Skeletal muscle tissue (tissue), 4 donors: ENCODE data around the gene PBX4. TPM values are rescaled to one million over a fixed set of nuclear protein-coding genes. Genes with fewer than 3 reads are reported as not detected.

ENCODE experiments used
- H3K27ac ChIP-seq: one replicate; pipeline ENCODE4 v1.7.0; 2013; ENCODE audit warnings: mild to moderate bottlenecking, low read depth, low read length, inconsistent platforms
- H3K27me3 ChIP-seq, 3 donors: one replicate each; pipeline ENCODE4 v1.7.0; 2013; ENCODE audit warnings: low read length in 3 of 3; ENCODE audit not compliant: control insufficient read depth in 3 of 3, insufficient read depth in 3 of 3
- H3K36me3 ChIP-seq, 3 donors: one replicate each; pipeline ENCODE4 v1.7.0; 2013; ENCODE audit warnings: low read length in 3 of 3; ENCODE audit not compliant: control insufficient read depth in 3 of 3, insufficient read depth in 3 of 3
- H3K4me1 ChIP-seq, 3 donors: one replicate each; pipeline ENCODE4 v1.7.0; 2013; ENCODE audit warnings: low read length in 3 of 3, mild to moderate bottlenecking in 3 of 3; ENCODE audit not compliant: control insufficient read depth in 3 of 3, insufficient read depth in 3 of 3
- H3K4me3 ChIP-seq, 3 donors: one replicate each; pipeline ENCODE4 v1.7.0; 2013; ENCODE audit warnings: low read length in 3 of 3
- H3K9ac ChIP-seq, 3 donors: one replicate each; pipeline ENCODE4 v1.7.0; 2013; ENCODE audit warnings: low read length in 3 of 3, mild to moderate bottlenecking in 3 of 3, moderate library complexity in 2 of 3, low read depth in 1 of 3
- H3K9me3 ChIP-seq, 3 donors: one replicate each; pipeline ENCODE4 v1.7.0; 2013; ENCODE audit warnings: low read length in 3 of 3; ENCODE audit not compliant: control insufficient read depth in 3 of 3
- total RNA-seq: library from RNA; depleted of rRNA; stranded (reverse); fragments of >200 nt; gene quantifications from one replicate; pipeline ENCODE4 v1.2.3, GENCODE V29; 2014
- donor health status: Osteomylitis.

Gene PBX4
- total RNA-seq, 1 donor from 2014 or later: 1.6 TPM

DNA sequence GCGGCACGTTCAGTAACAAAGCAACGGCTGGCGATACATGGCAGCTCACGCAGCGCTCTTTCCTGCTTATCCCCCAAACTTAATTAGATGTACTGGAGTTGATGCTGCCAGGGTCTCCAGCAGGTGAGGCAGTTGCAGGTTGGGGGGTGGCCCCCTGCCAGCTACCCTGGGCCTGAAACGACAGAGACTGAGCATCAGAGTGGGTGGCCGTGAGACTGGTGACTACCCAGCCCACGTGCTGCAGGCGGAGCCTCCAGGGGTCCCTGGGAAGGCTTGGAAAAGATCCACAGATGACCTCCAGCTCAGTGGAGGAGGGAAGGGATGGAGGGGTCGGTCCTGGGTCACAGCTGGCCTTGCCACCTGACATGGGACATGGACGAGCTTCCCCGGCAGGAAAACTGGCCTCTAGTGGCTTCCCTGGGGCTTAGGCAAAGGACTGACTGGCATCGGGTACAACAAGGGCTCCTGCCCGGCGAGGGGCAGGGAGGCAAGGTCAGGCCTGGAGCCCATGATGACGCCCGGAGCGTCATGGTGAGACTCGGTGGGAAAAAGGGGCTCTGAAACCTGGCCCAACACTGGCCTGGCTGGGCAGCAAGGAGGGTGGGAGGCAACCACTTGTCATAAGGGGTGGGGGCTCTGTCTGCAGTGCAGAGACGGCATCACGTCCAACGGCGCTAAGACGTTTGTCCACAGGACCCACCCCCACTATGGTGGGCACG lies 56.4 kb downstream of the PBX4 start:
- H3K27me3 ChIP-seq: peaks cover 0 to 4% (median 0%) of the 10 kb centered on the region in 3 donors
- no peak overlapping the region for H3K4me3 ChIP-seq
- H3K9ac ChIP-seq: no peak overlapping the region
- H3K9me3 ChIP-seq: no peaks in the 10 kb centered on the region
- H3K4me1 ChIP-seq: no peaks in the 10 kb centered on the region
- H3K36me3 ChIP-seq: no peaks in the 10 kb centered on the region
- no peak overlapping the region for H3K27ac ChIP-seq

DNA sequence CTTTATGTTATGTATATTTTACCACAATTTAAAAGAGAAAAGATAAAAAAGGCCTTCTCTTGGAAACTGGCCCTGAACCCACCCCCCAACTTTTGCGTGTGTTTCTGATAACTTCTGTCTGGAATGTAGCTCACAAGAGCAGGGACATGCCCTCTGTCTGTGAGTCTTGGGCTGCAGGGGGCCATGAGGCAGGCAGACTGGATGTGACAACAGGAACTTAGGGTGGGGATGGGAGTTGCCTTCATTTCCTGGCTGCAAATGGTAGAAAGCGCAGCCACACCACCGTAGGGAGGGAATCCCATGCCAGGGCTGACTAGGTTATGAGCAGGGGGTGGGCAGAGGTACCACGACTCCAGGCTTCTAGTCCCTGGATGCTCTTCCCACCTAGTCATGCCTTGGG lies 58.6 kb downstream of the PBX4 start:
- Histone ChIP-seq H3K4me1 (no peaks in the 10 kb centered on the region), H3K27ac (no peak overlapping the region), H3K27me3 (peaks cover 0 to 5% (median 0%) of the 10 kb centered on the region in 3 donors), H3K9me3 (no peaks in the 10 kb centered on the region), H3K9ac (no peak overlapping the region), H3K4me3 (no peak overlapping the region), H3K36me3 (no peaks in the 10 kb centered on the region)

DNA sequence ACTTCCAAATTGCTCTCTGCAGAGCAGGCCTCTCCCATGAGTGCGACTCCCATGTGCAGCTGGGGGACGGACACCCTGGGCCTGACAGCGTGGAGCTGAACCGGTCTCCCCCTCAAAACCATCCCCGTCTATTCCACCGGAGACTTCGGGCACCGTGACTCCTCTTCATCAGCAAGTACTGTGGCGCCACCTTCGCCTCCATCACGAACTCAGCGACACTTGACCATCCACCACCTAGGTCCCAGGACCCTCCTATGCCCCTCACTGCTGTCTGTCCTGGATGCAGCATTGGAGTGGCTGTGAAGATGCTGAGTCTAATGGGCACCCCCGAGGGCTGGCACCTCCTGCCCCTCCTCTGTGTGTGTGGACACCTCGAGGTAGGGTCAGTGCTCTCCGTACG lies 59.9 kb downstream of the PBX4 start:
- Histone ChIP-seq H3K9ac (no peak overlapping the region), H3K9me3 (no peaks in the 10 kb centered on the region), H3K27me3 (peaks cover 0 to 10% (median 2%) of the 10 kb centered on the region in 3 donors), H3K27ac (no peak overlapping the region), H3K36me3 (no peaks in the 10 kb centered on the region), H3K4me1 (no peaks in the 10 kb centered on the region), H3K4me3 (no peak overlapping the region)

DNA sequence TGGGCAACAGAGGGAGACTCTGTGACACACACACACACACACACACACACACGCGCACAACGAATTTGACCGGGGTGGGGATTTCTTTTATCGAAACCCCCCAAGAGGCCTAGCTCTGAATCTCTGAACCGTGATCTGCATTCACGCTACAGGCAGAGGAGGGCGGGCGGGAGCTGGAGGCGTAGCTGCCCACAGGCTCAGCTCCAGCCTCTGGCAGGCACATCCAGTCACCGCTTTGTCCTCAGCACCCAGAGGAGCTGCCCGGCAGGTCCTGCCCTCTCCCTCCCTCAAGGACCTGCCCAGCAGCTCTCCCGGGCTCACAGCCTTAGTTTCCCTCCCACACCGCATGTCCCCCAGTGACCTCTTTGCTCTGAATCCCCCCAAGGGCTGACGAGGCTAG lies 60.4 kb downstream of the PBX4 start:
- Histone ChIP-seq H3K9me3 (no peaks in the 10 kb centered on the region), H3K9ac (no peak overlapping the region), H3K36me3 (no peaks in the 10 kb centered on the region), H3K27me3 (peaks cover 0 to 10% (median 2%) of the 10 kb centered on the region in 3 donors), H3K27ac (no peak overlapping the region), H3K4me3 (no peak overlapping the region), H3K4me1 (no peaks in the 10 kb centered on the region)

DNA sequence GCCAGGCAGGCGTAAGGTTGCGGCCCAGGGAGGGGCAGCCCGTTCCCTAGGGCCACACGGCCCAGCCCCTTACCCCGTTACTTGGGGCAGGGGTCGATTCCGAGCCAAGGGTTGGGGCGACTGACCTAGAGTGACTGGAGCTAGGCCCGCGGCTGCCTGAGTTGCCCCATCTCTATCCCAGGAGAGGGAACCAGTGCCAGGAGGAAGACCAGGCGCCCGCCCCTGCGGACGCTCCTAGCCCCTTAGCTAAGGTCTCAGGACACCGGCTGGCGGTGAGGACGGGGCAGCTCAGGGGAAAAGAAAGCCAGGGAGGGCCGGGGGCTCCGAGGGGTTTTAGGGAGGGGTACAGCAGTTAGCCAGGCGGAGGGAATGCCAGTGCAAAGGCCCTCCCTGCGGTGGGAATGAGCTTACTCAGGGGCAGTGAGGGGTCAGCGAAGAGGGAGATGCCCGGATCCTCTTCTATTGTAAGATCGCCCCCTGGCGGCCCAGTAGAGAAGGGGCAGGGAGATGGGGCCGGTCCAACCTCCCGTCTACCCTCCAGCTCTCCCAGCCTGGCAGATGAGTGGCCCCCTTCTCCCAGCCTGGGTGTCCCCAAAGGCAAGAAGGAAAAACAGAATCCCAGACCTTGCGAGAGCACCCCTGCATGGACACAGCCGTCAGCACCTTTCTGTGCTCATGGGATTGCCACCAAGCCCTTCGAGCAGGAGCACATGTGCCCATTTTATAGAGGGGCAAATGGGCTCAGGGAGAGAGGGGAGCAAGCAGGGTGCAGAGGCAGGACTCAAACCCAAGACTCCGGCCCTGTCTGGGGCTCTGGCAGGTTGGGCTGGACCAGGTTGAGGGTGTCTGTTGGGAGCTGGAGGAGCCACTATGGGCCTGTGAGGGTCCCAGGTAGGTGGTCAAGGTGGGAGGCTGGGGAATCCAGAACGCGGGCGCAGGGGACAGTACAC lies 64.1 kb downstream of the PBX4 start:
- Histone ChIP-seq H3K4me3 (no peak overlapping the region), H3K9me3 (no peaks in the 10 kb centered on the region), H3K4me1 (no peaks in the 10 kb centered on the region), H3K27ac (no peak overlapping the region), H3K27me3 (peaks cover 9 to 23% (median 12%) of the 10 kb centered on the region in 3 donors), H3K9ac (no peak overlapping the region), H3K36me3 (no peaks in the 10 kb centered on the region)

DNA sequence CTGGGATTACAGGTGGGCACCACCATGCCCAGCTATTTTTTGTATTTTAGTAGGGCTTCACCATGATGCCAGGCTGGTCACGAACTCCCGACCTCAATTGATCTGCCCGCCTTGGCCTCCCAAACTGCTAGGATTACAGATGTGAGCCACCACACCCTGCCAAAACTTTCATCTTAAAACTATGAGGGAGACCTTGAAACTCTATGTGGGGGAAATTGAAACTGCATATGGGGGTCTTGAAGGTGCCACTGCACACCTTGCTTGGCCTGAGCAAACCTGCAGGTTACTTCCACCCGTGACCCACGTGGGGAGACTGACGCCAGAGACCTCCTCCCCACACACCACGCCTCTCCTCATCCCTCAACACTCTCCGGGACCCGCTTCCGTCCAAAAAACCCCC lies 64.8 kb downstream of the PBX4 start:
- H3K36me3 ChIP-seq: no peaks in the 10 kb centered on the region
- H3K4me3 ChIP-seq: no peak overlapping the region
- H3K27ac ChIP-seq: no peak overlapping the region
- H3K27me3 ChIP-seq: peaks cover 14 to 30% (median 19%) of the 10 kb centered on the region in 3 donors
- H3K9ac ChIP-seq: no peak overlapping the region
- H3K4me1 ChIP-seq: no peaks in the 10 kb centered on the region
- no peaks in the 10 kb centered on the region for H3K9me3 ChIP-seq

DNA sequence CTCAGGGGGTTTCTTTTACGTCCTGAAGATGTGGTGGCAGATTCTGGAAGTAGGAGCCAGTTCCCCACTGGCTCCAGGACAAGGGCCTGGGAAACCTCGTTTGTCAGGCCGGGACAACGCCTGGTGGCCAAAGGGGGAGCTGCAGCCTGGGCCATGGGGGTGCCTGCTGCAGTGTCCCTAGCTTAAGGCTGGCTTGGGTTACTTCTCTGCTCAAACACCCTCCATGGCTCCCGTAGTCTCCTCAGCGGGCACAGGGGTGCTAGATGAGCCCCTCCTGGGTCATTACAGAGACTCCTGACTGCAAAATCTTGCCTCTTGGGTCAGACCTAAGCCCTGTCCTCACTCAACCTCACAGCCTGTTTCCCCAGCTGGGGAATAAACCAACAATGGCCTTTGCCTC lies 65.7 kb downstream of the PBX4 start:
- Histone ChIP-seq H3K9ac (no peak overlapping the region), H3K27me3 (peaks cover 18 to 37% (median 19%) of the 10 kb centered on the region in 3 donors), H3K4me1 (no peaks in the 10 kb centered on the region), H3K9me3 (no peaks in the 10 kb centered on the region), H3K27ac (no peak overlapping the region), H3K36me3 (no peaks in the 10 kb centered on the region), H3K4me3 (no peak overlapping the region)

DNA sequence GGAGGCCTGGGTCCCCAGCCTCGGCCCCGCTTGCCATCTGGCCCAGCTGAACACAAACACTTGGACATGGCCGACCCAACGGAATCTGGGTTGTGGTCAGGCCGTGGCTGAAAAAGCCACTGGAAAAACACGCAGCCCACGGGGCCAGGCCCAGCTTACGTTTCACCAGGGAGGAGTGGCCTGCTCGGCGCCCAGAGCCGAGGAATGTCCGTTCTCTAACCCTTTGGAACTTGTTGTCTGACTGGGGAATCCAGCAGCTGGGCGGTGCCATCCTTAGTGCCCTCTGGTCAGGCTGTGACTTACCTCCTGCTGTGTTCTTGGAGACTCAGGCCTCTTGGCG lies 66.7 kb downstream of the PBX4 start:
- H3K9me3 ChIP-seq: no peaks in the 10 kb centered on the region
- H3K4me3 ChIP-seq: no peak overlapping the region
- H3K9ac ChIP-seq: no peak overlapping the region
- H3K4me1 ChIP-seq: no peaks in the 10 kb centered on the region
- no peaks in the 10 kb centered on the region for H3K36me3 ChIP-seq
- peaks cover 27 to 46% (median 28%) of the 10 kb centered on the region in 3 donors for H3K27me3 ChIP-seq
- no peak overlapping the region for H3K27ac ChIP-seq

DNA sequence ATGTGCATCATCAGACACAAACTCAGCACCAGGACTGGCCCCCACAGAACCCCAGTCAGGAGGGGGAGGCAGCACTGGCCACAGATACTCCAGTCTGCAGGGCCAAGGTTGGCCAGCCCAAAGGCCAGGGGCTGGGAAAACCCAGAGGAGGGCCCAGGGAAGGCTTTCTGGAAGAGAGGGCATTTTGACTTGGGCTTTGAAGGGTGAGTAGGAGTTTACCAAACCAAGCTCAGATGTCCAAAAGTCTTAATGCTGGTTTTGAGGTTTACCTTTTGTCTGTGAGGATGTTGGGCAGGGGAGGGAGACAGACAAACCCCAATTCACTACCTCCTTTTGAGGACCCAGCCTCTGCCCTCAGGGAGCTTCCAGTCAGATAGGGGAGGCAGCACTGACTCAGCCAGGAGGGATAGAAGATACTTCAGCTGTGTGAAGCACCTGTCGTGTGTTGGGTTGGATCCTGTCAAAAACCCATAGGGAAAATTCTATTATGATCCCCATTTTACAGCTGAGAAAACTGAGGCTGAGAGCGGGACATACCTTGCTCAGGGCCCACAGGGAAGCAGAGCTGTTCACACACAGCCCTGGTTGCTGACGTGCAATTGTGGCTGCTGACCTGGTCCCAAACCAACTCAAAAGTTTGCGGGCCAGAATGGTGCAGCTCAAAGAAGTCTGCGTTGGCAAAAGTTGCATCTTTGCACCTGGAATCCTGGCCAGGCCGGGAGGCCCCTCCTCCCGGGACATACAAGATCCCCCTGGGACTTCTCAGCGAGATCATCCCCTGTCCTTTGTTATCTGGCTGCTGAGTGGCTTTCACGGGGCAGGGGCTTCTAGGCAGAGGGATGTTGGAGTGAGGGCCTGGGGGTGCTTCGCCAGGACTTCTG lies 67.3 kb downstream of the PBX4 start:
- no peak overlapping the region for H3K4me3 ChIP-seq
- H3K27ac ChIP-seq: no peak overlapping the region
- no peaks in the 10 kb centered on the region for H3K4me1 ChIP-seq
- H3K36me3 ChIP-seq: no peaks in the 10 kb centered on the region
- no peaks in the 10 kb centered on the region for H3K9me3 ChIP-seq
- H3K27me3 ChIP-seq: peaks cover 27 to 47% (median 33%) of the 10 kb centered on the region in 3 donors
- no peak overlapping the region for H3K9ac ChIP-seq
